GM19025 (cell line): ENCODE results near the gene LAMC2.

Experiments used
- ATAC-seq: cut with Tn5 transposase; IDR thresholded peaks from one replicate; pipeline ENCODE4 v1.9.1; 2021; ENCODE audit warnings: mild to moderate bottlenecking, low read depth, moderate library complexity; ENCODE audit not compliant: unreplicated experiment

The LAMC2 gene

GRCh38 chr1:183167676-183168075, 18.4 kb upstream of the LAMC2 start:
- no peak for ATAC-seq

GRCh38 chr1:183168308-183168707, 17.8 kb upstream of the LAMC2 start:
- no peak for ATAC-seq

- no peak for ATAC-seq
These were observed 12.2 kb upstream of the LAMC2 start for GRCh38 chr1:183173828-183174227.

- no peak for ATAC-seq
These were observed 10.4 kb upstream of the LAMC2 start for GRCh38 chr1:183175631-183176030.

DNA sequence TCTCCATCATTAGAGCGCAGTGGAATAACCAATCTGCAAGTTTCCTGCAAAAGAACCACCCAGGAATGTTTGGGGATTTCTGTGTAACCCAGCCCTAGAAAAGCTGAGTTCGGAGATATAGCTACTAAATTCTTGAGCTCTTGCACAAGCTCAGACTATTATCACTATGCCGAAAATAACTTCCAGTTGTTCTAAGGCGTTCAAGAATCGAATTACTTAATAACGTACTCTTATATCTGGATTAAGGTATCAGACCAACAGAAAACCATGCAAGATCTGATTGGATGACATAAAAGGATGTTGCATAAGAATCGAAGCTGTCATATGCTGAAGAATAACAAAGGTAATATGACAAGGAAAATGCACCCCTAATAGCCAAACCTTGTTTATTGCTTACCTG, 7.5 kb upstream of the LAMC2 start:
- ATAC-seq: no peak

GRCh38 chr1:183179033-183179432, 7.0 kb upstream of the LAMC2 start:
- ATAC-seq: no peak

DNA sequence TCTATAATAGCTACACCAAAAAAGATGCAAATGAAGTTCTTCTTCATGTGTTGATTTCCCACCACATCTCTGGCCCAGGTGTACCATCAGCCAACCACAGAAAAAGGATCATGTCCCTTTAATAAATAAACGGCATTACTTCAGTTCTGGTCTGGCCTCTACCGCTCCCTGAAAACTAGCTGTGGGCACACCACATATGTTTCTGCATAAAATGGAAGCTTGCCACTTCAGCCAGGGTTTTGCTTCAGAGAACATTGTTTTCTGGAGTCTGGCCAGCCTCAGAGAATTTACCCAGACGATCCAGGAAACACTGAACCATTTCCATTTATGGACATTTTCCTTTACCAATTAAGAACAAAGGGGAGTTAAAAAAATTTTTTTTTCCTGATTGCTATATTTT, 5.8 kb upstream of the LAMC2 start:
- no peak for ATAC-seq

- peak; percentile 79 for ATAC-seq
These were observed 5.4 kb upstream of the LAMC2 start for GRCh38 chr1:183180634-183181056.

GRCh38 chr1:183186841-183187240, 777 bp downstream of the LAMC2 start:
- ATAC-seq: no peak

DNA sequence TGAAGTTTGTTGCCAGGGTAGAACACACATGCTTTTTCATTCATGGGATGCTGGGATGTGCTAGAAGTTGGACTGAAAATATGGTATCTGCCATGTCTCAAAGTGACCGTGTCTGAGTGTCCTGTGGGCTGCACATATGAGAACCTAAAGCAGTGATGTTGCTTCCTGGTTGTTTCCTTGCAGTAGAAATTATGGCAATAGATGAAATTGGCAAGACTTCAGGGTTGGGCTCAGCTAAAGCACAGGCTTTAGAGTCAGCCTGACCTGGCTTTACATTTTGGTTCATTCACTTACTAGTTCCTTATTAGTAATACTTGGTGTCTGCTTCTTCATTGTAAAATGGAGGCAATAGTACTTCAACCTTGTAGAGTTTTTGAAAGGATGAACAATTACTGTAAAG, 2.2 kb downstream of the LAMC2 start:
- no peak for ATAC-seq

GRCh38 chr1:183191833-183192232, 5.8 kb downstream of the LAMC2 start:
- no peak for ATAC-seq

DNA sequence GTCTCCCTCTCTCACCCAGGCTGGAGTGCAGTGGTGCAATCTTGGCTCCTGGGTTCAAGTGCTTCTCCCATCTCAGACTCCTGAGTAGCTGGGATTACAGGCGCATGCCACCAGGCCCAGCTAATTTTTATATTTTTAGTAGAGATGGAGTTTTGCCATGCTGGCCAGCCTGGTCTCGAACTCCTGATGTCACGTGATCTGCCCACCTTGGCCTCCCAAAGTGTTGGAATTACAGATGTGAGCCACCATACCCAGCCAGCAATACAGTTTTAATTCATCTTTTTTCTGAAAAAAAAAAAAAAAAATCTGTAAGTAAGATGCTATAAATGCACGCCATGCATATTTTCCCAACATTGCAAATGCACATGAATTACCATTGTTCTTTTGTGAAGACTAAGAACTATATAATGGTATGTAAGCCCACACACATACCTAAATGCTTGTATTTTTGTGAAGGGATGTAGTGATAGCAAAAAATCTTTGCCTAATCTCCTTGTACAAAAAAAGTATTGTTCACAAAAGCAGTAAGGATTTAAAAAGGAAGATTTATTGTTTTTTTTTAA, 8.0 kb downstream of the LAMC2 start:
- no peak for ATAC-seq

DNA sequence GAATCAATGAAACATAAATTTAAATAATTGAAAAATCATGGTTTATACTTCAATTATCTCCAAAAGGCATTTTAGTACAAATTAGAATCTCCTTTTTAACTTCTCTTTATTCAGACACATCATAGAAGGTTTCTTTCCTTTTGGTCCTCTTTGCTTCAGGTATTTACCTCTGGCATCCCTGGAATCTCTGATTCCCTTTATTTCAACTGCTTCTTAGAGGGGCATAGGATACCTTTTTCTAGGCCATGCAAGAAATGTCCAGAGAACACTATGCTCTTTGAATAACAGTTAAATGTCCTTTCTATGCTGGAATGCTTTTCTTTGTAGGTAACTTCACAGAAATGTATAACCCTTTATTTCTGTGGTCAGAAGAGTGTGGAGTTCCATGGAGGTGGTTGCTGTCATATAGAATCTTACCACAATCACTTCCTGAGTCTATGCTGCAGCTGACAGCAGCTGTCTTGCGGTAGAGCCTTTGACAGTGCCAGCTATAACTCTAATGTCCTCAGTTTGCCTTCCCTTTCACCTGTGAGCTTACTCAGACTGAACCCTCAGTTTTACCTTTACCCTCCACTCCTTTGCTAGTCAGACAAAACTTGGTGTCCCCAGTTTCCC, 8.6 kb downstream of the LAMC2 start:
- peak; percentile 97 for ATAC-seq

DNA sequence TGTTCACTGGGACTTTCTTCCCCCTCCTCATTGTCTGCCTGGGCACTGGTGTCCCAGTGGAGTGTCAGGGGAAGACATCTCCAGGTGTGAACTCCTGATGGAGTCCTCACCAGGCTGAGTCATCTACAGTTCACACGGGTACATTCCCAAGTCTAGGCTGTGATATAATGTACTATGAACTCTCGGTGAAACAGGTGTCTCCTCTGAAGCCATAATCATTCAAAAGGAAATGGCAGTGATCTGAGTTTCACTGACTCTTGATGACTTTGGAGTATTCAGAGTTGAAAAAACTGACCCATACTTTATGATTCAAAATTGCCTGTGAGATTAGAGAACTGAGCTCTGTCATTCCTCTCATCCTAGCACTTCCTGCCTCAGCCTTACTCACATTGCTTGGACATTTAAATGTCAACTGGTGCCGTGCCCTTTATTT, 9.1 kb downstream of the LAMC2 start:
- ATAC-seq: peak; percentile 37

GRCh38 chr1:183197762-183198161, 11.7 kb downstream of the LAMC2 start:
- ATAC-seq: no peak

GRCh38 chr1:183198463-183198862, 12.4 kb downstream of the LAMC2 start:
- no peak for ATAC-seq

DNA sequence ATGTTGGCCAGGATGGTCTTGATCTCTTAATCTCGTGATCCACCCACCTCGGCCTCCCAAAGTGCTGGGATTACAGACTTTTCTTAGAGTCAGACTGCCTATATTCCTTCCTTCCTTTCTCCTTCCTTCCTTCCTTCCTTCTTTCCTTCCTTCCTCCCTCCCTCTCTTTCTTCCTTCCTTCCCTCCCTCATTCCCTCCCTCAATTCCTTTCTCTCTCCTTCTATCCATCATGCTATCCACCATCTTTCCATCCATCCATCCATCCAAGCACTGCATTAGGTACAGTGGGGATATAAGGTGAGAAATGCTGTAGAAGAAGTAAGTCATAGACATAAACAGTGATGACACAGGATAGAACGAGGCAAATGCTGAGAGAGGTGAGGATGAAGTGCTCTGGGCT, 13.2 kb downstream of the LAMC2 start:
- no peak for ATAC-seq

DNA sequence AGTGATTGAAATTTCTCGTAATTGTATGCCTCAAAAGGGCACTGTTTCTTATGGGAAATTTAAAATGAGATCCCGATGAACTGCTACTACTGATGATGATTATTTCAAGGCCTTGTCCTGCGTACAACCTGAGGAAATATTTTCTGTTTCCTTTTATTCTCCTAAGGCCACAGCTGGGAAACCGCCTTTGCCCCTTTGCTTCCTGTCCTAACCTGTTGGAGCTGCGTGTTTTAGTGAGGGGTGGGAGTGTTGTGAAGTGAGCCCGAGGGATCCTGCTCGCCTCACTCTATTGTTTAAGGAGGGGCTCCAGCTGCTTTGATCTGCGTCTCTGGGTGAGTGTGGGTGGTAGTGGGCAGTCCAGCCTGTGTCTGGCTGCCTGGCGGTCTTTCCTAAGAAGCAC, 14.4 kb downstream of the LAMC2 start:
- ATAC-seq: no peak

- no peak for ATAC-seq
These were observed 17.0 kb downstream of the LAMC2 start for GRCh38 chr1:183203094-183203493.

DNA sequence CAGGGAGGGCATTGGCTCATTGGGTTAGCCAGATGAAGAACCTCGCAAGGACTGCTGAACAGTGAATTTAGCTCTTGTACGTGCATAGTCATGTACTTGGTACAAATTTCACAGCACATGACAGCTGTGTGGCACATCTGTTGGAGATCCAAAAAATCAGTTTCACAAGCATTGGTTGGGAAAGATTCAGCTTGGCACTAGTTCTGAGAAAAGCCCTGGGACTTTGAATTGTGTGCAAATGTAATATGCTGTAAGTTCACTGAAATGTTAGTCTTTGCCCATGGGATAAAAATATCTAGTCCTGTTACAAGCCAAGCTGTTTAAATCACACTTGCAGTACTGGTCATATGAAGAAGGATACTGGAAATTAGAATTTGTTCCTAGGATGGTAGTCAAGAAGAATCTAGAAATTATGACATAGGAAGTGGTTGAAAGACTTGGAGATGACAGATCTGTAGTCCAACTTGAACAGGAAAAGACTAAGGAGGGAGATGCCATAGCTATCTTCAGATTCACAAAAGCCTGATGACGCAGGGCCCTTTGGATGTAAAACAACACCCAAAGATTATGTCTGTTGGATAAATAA, 19.2 kb downstream of the LAMC2 start:
- no peak for ATAC-seq

DNA sequence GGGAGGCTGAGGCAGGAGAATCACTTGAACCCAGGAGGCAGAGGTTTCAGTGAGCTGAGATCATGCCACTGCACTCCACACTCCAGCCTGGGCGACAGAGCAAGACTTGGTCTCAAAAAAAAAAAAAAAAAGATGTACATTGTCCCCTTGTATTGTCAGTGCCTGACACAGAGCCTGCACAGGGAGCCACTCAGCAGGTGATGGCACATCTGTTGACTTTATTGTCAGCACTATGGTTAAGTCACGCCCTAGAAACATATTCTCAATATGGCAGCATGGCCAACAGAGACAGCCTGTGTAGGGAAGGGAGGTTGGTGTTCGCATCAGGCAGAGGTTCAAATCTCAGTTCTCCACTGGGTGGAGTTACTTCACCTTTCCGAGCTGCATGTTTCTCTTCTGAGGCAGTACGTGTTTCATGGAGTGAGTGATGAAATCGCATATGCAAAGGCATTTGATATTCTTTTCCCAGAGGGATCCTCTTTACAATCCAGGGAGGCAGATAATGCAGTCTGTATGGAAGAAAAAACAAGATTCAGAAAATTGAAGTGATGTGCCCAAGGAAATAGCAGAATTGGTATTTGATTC, 20.6 kb downstream of the LAMC2 start:
- no peak for ATAC-seq
